ENCODE results near the gene DDX1.

DNA sequence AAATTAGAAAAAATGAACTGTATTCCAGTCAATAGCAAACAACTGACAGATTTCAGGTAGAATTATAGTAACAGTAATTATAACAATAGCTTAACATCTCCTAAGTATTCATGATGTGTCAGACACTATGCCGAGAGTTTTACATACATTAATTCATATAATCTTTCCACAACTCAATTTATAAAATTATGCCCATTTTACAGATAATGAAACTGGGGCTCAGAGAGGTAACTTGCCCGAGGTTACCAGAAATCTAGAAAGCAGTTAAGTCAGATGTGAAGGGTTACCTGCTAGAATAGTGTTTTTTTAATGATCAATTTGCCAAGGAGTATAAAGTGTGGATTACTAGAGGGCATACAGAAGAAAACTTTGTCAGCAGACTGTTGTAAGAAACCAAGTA lies 42.7 kb upstream of the DDX1 start:
- no peak for TF ChIP-seq EZH2 (IDR thresholded peaks at IDR 0.05; ENCODE audit: borderline replicate concordance, low read depth, low read length, poor library complexity, severe bottlenecking)
- TF ChIP-seq, protein P1, sequence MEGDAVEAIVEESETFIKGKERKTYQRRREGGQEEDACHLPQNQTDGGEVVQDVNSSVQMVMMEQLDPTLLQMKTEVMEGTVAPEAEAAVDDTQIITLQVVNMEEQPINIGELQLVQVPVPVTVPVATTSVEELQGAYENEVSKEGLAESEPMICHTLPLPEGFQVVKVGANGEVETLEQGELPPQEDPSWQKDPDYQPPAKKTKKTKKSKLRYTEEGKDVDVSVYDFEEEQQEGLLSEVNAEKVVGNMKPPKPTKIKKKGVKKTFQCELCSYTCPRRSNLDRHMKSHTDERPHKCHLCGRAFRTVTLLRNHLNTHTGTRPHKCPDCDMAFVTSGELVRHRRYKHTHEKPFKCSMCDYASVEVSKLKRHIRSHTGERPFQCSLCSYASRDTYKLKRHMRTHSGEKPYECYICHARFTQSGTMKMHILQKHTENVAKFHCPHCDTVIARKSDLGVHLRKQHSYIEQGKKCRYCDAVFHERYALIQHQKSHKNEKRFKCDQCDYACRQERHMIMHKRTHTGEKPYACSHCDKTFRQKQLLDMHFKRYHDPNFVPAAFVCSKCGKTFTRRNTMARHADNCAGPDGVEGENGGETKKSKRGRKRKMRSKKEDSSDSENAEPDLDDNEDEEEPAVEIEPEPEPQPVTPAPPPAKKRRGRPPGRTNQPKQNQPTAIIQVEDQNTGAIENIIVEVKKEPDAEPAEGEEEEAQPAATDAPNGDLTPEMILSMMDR (conservative IDR thresholded peaks at IDR 0.05; ENCODE audit: low read depth, low read length): no peak
